Upper lobe of right lung (tissue), 1 donor: ENCODE results near the gene LMO7. TPM values are rescaled to one million over a fixed set of nuclear protein-coding genes. Genes with fewer than 3 reads are reported as not detected.

Source experiments
- ATAC-seq: fragments of 200-7000 bp; cut with Tn5 transposase; one replicate; pipeline ENCODE4 v1.9.1; 2020; ENCODE audit warnings: mild to moderate bottlenecking, moderate library complexity
- DNase-seq: peaks from one replicate; pipeline ENCODE4 v3.0.0-alpha.2; 2020
- H3K27ac ChIP-seq: fragments of 200-600 bp; one replicate; pipeline ENCODE4 v1.8.0; 2022
- H3K27me3 ChIP-seq: fragments of 200-600 bp; one replicate; pipeline ENCODE4 v1.8.0; 2022; ENCODE audit warnings: mild to moderate bottlenecking
- H3K36me3 ChIP-seq: fragments of 200-600 bp; one replicate; pipeline ENCODE4 v1.8.0; 2022
- H3K4me1 ChIP-seq: fragments of 200-600 bp; one replicate; pipeline ENCODE4 v1.8.0; 2022
- H3K4me3 ChIP-seq: fragments of 200-600 bp; one replicate; pipeline ENCODE4 v1.8.0; 2022; ENCODE audit warnings: mild to moderate bottlenecking
- H3K9me3 ChIP-seq: fragments of 200-600 bp; one replicate; pipeline ENCODE4 v1.8.0; 2022
- CTCF ChIP-seq: fragments of 200-600 bp; IDR thresholded peaks from one replicate; pipeline ENCODE4 v1.8.0; 2022; ENCODE audit warnings: antibody characterized with exemption
- intact Hi-C: fragments of 100-400 bp; cut with DNase I; formaldehyde crosslinking; loops from one replicate; pipeline ENCODE4 v1.11.0; 2022
- total RNA-seq: library from RNA; stranded (reverse); fragmentation: NEBNext Ultra II Directional; extraction: Animal tissue kit (Norgen Biotek cat#: 25700); gene quantifications from one replicate; pipeline ENCODE4 v1.2.1, GENCODE V29; 2021
- donor health status: DM: no; HTN: yes; CAD: no; lungs with severe emphysema.

The LMO7 gene
- total RNA-seq, 1 donor from 2014 or later = 549 TPM

GRCh38 chr13:75660694-75661093, 24.6 kb downstream of the LMO7 start:
- no peak overlapping the region for H3K4me3 ChIP-seq
- H3K9me3 ChIP-seq = no peaks in the 10 kb centered on the region
- no peak for TF ChIP-seq CTCF
- H3K36me3 ChIP-seq = no peaks in the 10 kb centered on the region
- no peaks in the 10 kb centered on the region for H3K4me1 ChIP-seq
- DNase-seq (no peak), ATAC-seq (no peak)
- intact Hi-C loops = no loop called here
- no peak overlapping the region for H3K27ac ChIP-seq
- no peaks in the 10 kb centered on the region for H3K27me3 ChIP-seq

GRCh38 chr13:75661443-75661842, 25.3 kb downstream of the LMO7 start:
- intact Hi-C loops = no loop called here
- no peak for TF ChIP-seq CTCF
- Histone ChIP-seq H3K4me1 (no peaks in the 10 kb centered on the region), H3K27ac (no peak overlapping the region), H3K27me3 (no peaks in the 10 kb centered on the region), H3K9me3 (no peaks in the 10 kb centered on the region), H3K36me3 (no peaks in the 10 kb centered on the region), H3K4me3 (no peak overlapping the region)
- DNase-seq = no peak
- ATAC-seq = no peak

GRCh38 chr13:75666646-75667351, 30.7 kb downstream of the LMO7 start:
- DNase-seq (no peak), ATAC-seq (peak; percentile 36)
- intact Hi-C loops = no loop called here
- H3K9me3 ChIP-seq = no peaks in the 10 kb centered on the region
- no peaks in the 10 kb centered on the region for H3K27me3 ChIP-seq
- H3K36me3 ChIP-seq = no peaks in the 10 kb centered on the region
- H3K27ac ChIP-seq = no peak overlapping the region
- no peaks in the 10 kb centered on the region for H3K4me1 ChIP-seq
- no peak for TF ChIP-seq CTCF
- no peak overlapping the region for H3K4me3 ChIP-seq

- H3K9me3 ChIP-seq = no peaks in the 10 kb centered on the region
- TF ChIP-seq CTCF = no peak
- H3K27ac ChIP-seq = no peak overlapping the region
- intact Hi-C loops = no loop called here
- ATAC-seq = no peak
- no peaks in the 10 kb centered on the region for H3K36me3 ChIP-seq
- DNase-seq = no peak
- no peak overlapping the region for H3K4me3 ChIP-seq
- no peaks in the 10 kb centered on the region for H3K27me3 ChIP-seq
- H3K4me1 ChIP-seq = no peaks in the 10 kb centered on the region
Observed at GRCh38 chr13:75669706-75670105, 33.6 kb downstream of the LMO7 start.

GRCh38 chr13:75670496-75670895, 34.4 kb downstream of the LMO7 start:
- no peak for TF ChIP-seq CTCF

GRCh38 chr13:75675421-75675820, 39.3 kb downstream of the LMO7 start:
- no peak for DNase-seq
- Histone ChIP-seq H3K27ac (no peak overlapping the region), H3K9me3 (no peaks in the 10 kb centered on the region), H3K4me3 (no peak overlapping the region), H3K27me3 (no peaks in the 10 kb centered on the region), H3K4me1 (no peaks in the 10 kb centered on the region), H3K36me3 (no peaks in the 10 kb centered on the region)
- no peak for TF ChIP-seq CTCF
- intact Hi-C loops = no loop called here
- ATAC-seq = no peak

More at GRCh38 chr13:75670496-75670895, 34.4 kb downstream of the LMO7 start:
- H3K4me3 ChIP-seq = no peak overlapping the region
- no peaks in the 10 kb centered on the region for H3K36me3 ChIP-seq
- no peak for ATAC-seq
- no peaks in the 10 kb centered on the region for H3K4me1 ChIP-seq
- H3K27me3 ChIP-seq = no peaks in the 10 kb centered on the region
- intact Hi-C loops = no loop called here
- no peak overlapping the region for H3K27ac ChIP-seq
- DNase-seq = no peak
- H3K9me3 ChIP-seq = no peaks in the 10 kb centered on the region
